ENCODE results near the gene CCL11. TPM values are rescaled to one million over a fixed set of nuclear protein-coding genes. Genes with fewer than 3 reads are reported as not detected.

The CCL11 gene
- total RNA-seq, 4 donors from 2014 or later = 0.26 to 3.4 (median 0.95) TPM; not detected in 1

GRCh38 chr17:34253139-34253525 is 32.4 kb upstream of the CCL11 start:
- no peak for TF ChIP-seq CTCF (IDR thresholded peaks at IDR 0.05)
- H3K36me3 ChIP-seq = no peaks in the 10 kb centered on the region
- H3K9me3 ChIP-seq = no peaks in the 10 kb centered on the region
- H3K27ac ChIP-seq = peak overlapping the region; percentile 72 to 81 (median 80)
- WGBS, 2 donors = 30 to 53% methylated on average over 3 of the region's 3 CpGs
- intact Hi-C loops (cut with DNase I) = no loop called here
- no peak for DNase-seq
- peaks cover 32 to 86% (median 67%) of the 10 kb centered on the region in 3 donors for H3K4me1 ChIP-seq
- H3K27me3 ChIP-seq = peaks cover 0 to 9% (median 0%) of the 10 kb centered on the region in 4 donors
- no peak overlapping the region for H3K4me3 ChIP-seq

- TF ChIP-seq CTCF (IDR thresholded peaks at IDR 0.05) (no peak), POLR2A (IDR thresholded peaks at IDR 0.05) (no peak)
- no peak for DNase-seq
- H3K27ac ChIP-seq = peak overlapping the region; percentile 72 to 81 (median 80)
- peaks cover 30 to 84% (median 58%) of the 10 kb centered on the region in 3 donors for H3K4me1 ChIP-seq
- intact Hi-C loops (cut with DNase I) = no loop called here
- H3K27me3 ChIP-seq = peaks cover 0 to 9% (median 0%) of the 10 kb centered on the region in 4 donors
- 17 to 22% methylated on average over 3 of the region's 3 CpGs for WGBS, 2 donors
- no peaks in the 10 kb centered on the region for H3K9me3 ChIP-seq
- H3K36me3 ChIP-seq = no peaks in the 10 kb centered on the region
- peak overlapping the region in 1 of 4 donors; percentile 58 for H3K4me3 ChIP-seq
Observed at GRCh38 chr17:34254146-34254545, 31.4 kb upstream of the CCL11 start.

GRCh38 chr17:34254651-34255380 is 30.7 kb upstream of the CCL11 start, which contains the start of gene CCL2:
CCL2 (plus strand) TSS chr17:34255285; CDS start chr17:34255350, 65 bp downstream.
- H3K27me3 ChIP-seq = peaks cover 0 to 9% (median 0%) of the 10 kb centered on the region in 4 donors
- intact Hi-C loops (cut with DNase I) = no loop called here
- peaks cover 25 to 82% (median 52%) of the 10 kb centered on the region in 3 donors for H3K4me1 ChIP-seq
- TF ChIP-seq CTCF (IDR thresholded peaks at IDR 0.05) (no peak), POLR2A (IDR thresholded peaks at IDR 0.05) (peak in 2 of 4 donors; percentile 39 to 45)
- peak within 1 kb of the TSS; percentile 10 to 58 (median 38) for H3K4me3 ChIP-seq
- 3% methylated on average over 6 to 11 of the region's 11 CpGs for WGBS, 2 donors
- peak within 1 kb of the TSS; percentile 72 to 81 (median 80) for H3K27ac ChIP-seq
- no peaks in the 10 kb centered on the region for H3K9me3 ChIP-seq
- DNase-seq = no peak
- no peaks in the 10 kb centered on the region for H3K36me3 ChIP-seq

- no peaks in the 10 kb centered on the region for H3K9me3 ChIP-seq
- no peak for TF ChIP-seq CTCF (IDR thresholded peaks at IDR 0.05)
- TF ChIP-seq POLR2A (IDR thresholded peaks at IDR 0.05) = no peak
- peaks cover 25 to 77% (median 46%) of the 10 kb centered on the region in 3 donors for H3K4me1 ChIP-seq
- no peak for DNase-seq
- H3K27me3 ChIP-seq = peaks cover 0 to 9% (median 0%) of the 10 kb centered on the region in 4 donors
- no peaks in the 10 kb centered on the region for H3K36me3 ChIP-seq
- H3K4me3 ChIP-seq = peak overlapping the region; percentile 10 to 58 (median 38)
- intact Hi-C loops (cut with DNase I) = no loop called here
- H3K27ac ChIP-seq = peak overlapping the region; percentile 72 to 81 (median 80)
- 13 to 34% methylated on average over 3 to 5 of the region's 5 CpGs for WGBS, 2 donors
Observed at GRCh38 chr17:34255381-34255732, 30.2 kb upstream of the CCL11 start.

GRCh38 chr17:34255841-34256240 is 29.7 kb upstream of the CCL11 start:
- peak overlapping the region; percentile 72 to 81 (median 80) for H3K27ac ChIP-seq
- no peak for TF ChIP-seq POLR2A (IDR thresholded peaks at IDR 0.05)
- TF ChIP-seq CTCF (IDR thresholded peaks at IDR 0.05) = no peak
- peaks cover 25 to 74% (median 41%) of the 10 kb centered on the region in 3 donors for H3K4me1 ChIP-seq
- peaks cover 0 to 9% (median 0%) of the 10 kb centered on the region in 4 donors for H3K27me3 ChIP-seq
- no peaks in the 10 kb centered on the region for H3K36me3 ChIP-seq
- DNase-seq = no peak
- H3K4me3 ChIP-seq = peak overlapping the region; percentile 10 to 58 (median 38)
- intact Hi-C loops (cut with DNase I) = no loop called here
- no peaks in the 10 kb centered on the region for H3K9me3 ChIP-seq
- WGBS, 2 donors = 67 to 83% methylated on average over 1 of the region's 1 CpG

Data from esophagus squamous epithelium (tissue), 5 donors.